Measurements from ENCODE around the gene TDRD12. TPM values are rescaled to one million over a fixed set of nuclear protein-coding genes. Genes with fewer than 3 reads are reported as not detected.
A peak's percentile ranks its signal among the peaks of the same experiment; 100 is the strongest.

Gene TDRD12
- total RNA-seq, 1 experiment from 2014 or later = 1.3 TPM

- TF ChIP-seq AR (CRISPR knock-in tag; IDR thresholded peaks at IDR 0.05) = no peak
- peak; percentile 34; the same call in 1 of the 2 replicates for TF ChIP-seq ZNF232 (CRISPR knock-in tag; IDR thresholded peaks at IDR 0.05)
- no peak for TF ChIP-seq ELF4 (CRISPR knock-in tag; IDR thresholded peaks at IDR 0.05; ENCODE audit: low read depth)
- TF ChIP-seq ZNF512 (CRISPR knock-in tag; IDR thresholded peaks at IDR 0.05; ENCODE audit: borderline replicate concordance) = no peak
- TF ChIP-seq SOX15 (CRISPR knock-in tag; IDR thresholded peaks at IDR 0.05) = no peak
- no peak for TF ChIP-seq ZMAT4 (CRISPR knock-in tag; IDR thresholded peaks at IDR 0.05)
- TF ChIP-seq SMAD3 (CRISPR knock-in tag; IDR thresholded peaks at IDR 0.05; ENCODE audit: borderline replicate concordance) = no peak
- TF ChIP-seq GRHL2 (CRISPR knock-in tag; IDR thresholded peaks at IDR 0.05; ENCODE audit: insufficient replicate concordance, severe bottlenecking) = no peak
- no peak for TF ChIP-seq ZNF121 (CRISPR knock-in tag; IDR thresholded peaks at IDR 0.05)
- no peak for TF ChIP-seq EMX1 (CRISPR knock-in tag; IDR thresholded peaks at IDR 0.05)
- TF ChIP-seq CREB1 (CRISPR knock-in tag; IDR thresholded peaks at IDR 0.05) = no peak
- no peak for TF ChIP-seq ZNF423 (CRISPR knock-in tag; IDR thresholded peaks at IDR 0.05)
- TF ChIP-seq NR3C1 (CRISPR knock-in tag; conservative IDR thresholded peaks at IDR 0.05; ENCODE audit: low read depth) = no peak
- peak; percentile 62; the same call in 1 of the 2 replicates for TF ChIP-seq JUN (CRISPR knock-in tag; IDR thresholded peaks at IDR 0.05)
- no peak for TF ChIP-seq MXD4 (CRISPR knock-in tag; IDR thresholded peaks at IDR 0.05; ENCODE audit: borderline replicate concordance)
- TF ChIP-seq ZBTB21 (CRISPR knock-in tag; IDR thresholded peaks at IDR 0.05; ENCODE audit: borderline replicate concordance) = no peak
- peak; percentile 31; the same call in 1 of the 2 replicates for TF ChIP-seq NR2C2 (CRISPR knock-in tag; IDR thresholded peaks at IDR 0.05)
- TF ChIP-seq OVOL2 (CRISPR knock-in tag; IDR thresholded peaks at IDR 0.05; ENCODE audit: borderline replicate concordance) = no peak
- no peak for TF ChIP-seq ZNF219 (CRISPR knock-in tag; IDR thresholded peaks at IDR 0.05; ENCODE audit: borderline replicate concordance)
- TF ChIP-seq USF1 (CRISPR knock-in tag; IDR thresholded peaks at IDR 0.05) = no peak
- TF ChIP-seq USF2 (CRISPR knock-in tag; IDR thresholded peaks at IDR 0.05) = no peak; the same call in 1 of the 2 replicates
- no peak for TF ChIP-seq RORB (CRISPR knock-in tag; IDR thresholded peaks at IDR 0.05)
- TF ChIP-seq ZNF416 (CRISPR knock-in tag; IDR thresholded peaks at IDR 0.05) = no peak
- TF ChIP-seq NFATC4 (CRISPR knock-in tag; IDR thresholded peaks at IDR 0.05) = no peak
- no peak for TF ChIP-seq TEAD4 (CRISPR knock-in tag; IDR thresholded peaks at IDR 0.05)
- TF ChIP-seq PRDM15 (CRISPR knock-in tag; IDR thresholded peaks at IDR 0.05) = no peak
- 0 out of 2 replicates have a peak, but pooled peaks have one; percentile 31 for TF ChIP-seq SP1 (CRISPR knock-in tag; conservative IDR thresholded peaks at IDR 0.05)
- no peak for TF ChIP-seq MLX (CRISPR knock-in tag; IDR thresholded peaks at IDR 0.05)
Observed at GRCh38 chr19:32676186-32676894, 43.2 kb upstream of the TDRD12 start (continued).
